ENCODE results near the gene SCYL3. TPM values are rescaled to one million over a fixed set of nuclear protein-coding genes. Genes with fewer than 3 reads are reported as not detected.

SCYL3 gene
- polyA plus RNA-seq, 1 of the 3 experiments (the other 2 are of a cell fraction) = 5.9 TPM

DNA sequence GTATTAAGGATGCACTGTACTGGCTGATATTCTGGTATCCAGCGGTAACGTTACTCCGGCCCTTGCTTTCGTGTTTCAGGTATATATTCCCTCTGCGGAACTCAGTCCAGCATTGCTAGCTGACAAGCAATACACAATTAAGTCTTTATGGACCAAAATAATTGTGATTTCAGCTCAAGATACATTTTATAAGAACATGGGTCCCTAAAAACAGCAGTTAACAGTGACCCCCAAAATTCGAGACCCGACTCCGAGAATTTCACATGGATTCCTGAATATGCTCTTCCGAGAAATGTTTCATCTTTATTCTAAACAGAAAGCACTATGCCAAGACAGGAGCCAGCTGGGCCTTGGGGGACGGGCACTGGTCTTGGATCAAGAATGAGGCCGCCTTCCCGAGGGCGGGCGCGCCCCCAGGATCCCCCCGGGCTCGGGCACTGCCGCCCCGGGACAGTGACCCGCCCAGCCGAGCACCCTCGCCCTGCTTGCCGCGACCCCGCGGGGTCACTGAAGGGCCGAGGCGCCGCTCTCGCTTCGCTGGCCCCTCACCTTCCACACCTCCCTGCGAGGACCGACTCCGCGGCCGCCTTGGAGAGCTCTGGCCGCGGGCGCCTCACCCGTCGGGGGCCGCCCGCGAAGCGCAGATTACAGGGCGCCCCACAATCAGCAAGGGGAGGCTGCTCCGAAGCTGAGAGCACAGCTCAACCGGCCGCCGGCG is 610 bp downstream of the SCYL3 start:
- H3K4me3 ChIP-seq (ENCODE audit: low read depth in 2 of 2, low read length in 1 of 2) = peak overlapping the region; percentile 90 to 95
- H3K27ac ChIP-seq (ENCODE audit: low read depth in 2 of 2, low read length in 1 of 2) = peak overlapping the region; percentile 91 to 96
- no peak for DNase-seq
- peaks cover 6% of the 10 kb centered on the region in 2 experiments for H3K36me3 ChIP-seq (replicated peaks in 1 of 2; ENCODE audit: control insufficient read depth in 1 of 2, insufficient read depth in 2 of 2, low read length in 1 of 2)
- H3K4me2 ChIP-seq = peak overlapping the region; percentile 80
- H3F3A ChIP-seq (replicated peaks; ENCODE audit: insufficient read depth) = peaks cover 5% of the 10 kb centered on the region
- WGBS (ENCODE audit: low lambda C conversion rate) = 5% methylated on average over 11 of the region's 51 CpGs
- peaks cover 15 to 20% of the 10 kb centered on the region in 2 experiments; a peak in 3 of 4 replicates for H3K4me1 ChIP-seq (ENCODE audit: control insufficient read depth in 1 of 2, insufficient read depth in 2 of 2, low read depth in 1 of 2, low read length in 1 of 2)
- H3K27me3 ChIP-seq (ENCODE audit: insufficient read depth) = no peaks in the 10 kb centered on the region
- peak overlapping the region; percentile 55 for H2AFZ ChIP-seq (ENCODE audit: low read depth)
- CTCF ChIA-PET = interaction anchor here (0.6 to 1.3 kb wide), 3 partner anchors 20 to 110 kb away, joined by 3 to 4 read pairs (median 3); no protein-coding TSS in a partner anchor
- POLR2A ChIA-PET = interaction anchor here (0.6 to 1.7 kb wide), 4 partner anchors 15 to 628 kb away, joined by 3 to 15 read pairs (median 6); partner anchors contain the start of genes KIFAP3 and METTL18
- H3K9me2 ChIP-seq = no peaks in the 10 kb centered on the region
- TF ChIP-seq, protein P1, sequence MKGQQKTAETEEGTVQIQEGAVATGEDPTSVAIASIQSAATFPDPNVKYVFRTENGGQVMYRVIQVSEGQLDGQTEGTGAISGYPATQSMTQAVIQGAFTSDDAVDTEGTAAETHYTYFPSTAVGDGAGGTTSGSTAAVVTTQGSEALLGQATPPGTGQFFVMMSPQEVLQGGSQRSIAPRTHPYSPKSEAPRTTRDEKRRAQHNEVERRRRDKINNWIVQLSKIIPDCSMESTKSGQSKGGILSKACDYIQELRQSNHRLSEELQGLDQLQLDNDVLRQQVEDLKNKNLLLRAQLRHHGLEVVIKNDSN (IDR thresholded peaks at IDR 0.05; ENCODE audit: borderline replicate concordance, low read depth) = no peak
- TF ChIP-seq MXI1 (IDR thresholded peaks at IDR 0.05; ENCODE audit: low read depth, low read length) = peak; percentile 5; the same call in 1 of the 2 replicates
- TF ChIP-seq NRF1 (IDR thresholded peaks at IDR 0.05; ENCODE audit: low read depth, low read length) = no peak
- no peak for TF ChIP-seq TCF12 (IDR thresholded peaks at IDR 0.05)
- H3K9ac ChIP-seq = peak overlapping the region; percentile 98
- no peaks in the 10 kb centered on the region for H4K20me1 ChIP-seq (ENCODE audit: insufficient read depth)
- peaks cover 53% of the 10 kb centered on the region for H3K79me2 ChIP-seq (ENCODE audit: insufficient read depth)
- no peaks in the 10 kb centered on the region for H3K9me3 ChIP-seq

DNA sequence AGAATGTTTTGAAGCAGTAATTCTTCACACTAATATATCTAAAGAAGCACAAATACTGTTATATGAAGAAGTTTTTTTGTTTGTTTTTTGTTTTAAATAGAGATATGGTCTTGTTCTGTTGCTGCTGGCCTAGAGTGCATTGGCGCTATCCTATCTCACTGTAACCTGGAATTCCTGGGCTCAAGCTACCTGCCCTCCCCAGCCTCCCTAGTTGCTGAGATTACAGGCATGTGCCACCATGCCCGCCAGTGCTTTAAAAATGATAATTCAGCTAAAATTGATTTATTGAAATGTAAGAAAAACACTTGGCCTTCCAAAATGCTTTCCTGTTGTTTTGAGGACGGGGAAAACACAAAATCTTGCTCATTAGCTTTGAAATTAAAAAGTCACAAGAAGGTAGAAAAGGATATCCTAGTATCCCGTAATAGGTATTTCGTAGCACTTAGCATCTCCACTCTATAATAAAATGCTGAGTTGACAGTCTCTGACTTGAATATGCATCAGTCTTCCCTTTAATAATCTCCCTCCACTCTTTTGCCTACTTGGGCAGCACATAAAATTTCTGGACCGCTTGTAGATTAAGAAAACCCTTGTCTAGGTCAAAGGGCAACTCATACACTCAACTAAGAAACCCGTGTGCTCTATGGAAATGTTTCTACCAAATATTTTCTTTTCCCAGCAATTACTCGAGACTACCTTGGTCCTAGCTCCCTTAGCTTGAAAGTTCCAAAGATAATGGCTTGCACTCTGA is 1.3 kb downstream of the SCYL3 start:
- no peak for DNase-seq
- Histone ChIP-seq H3K4me2 (peak overlapping the region; percentile 80), H3K4me1 (ENCODE audit: control insufficient read depth in 1 of 2, insufficient read depth in 2 of 2, low read depth in 1 of 2, low read length in 1 of 2) (peaks cover 18 to 20% of the 10 kb centered on the region in 2 experiments; a peak in 3 of 4 replicates), H3K9me2 (no peaks in the 10 kb centered on the region), H2AFZ (ENCODE audit: low read depth) (peak overlapping the region; percentile 55; the same call in 1 of the 2 replicates), H4K20me1 (ENCODE audit: insufficient read depth) (no peaks in the 10 kb centered on the region), H3K9ac (peak overlapping the region; percentile 98), H3K79me2 (ENCODE audit: insufficient read depth) (peaks cover 59% of the 10 kb centered on the region), H3K4me3 (ENCODE audit: low read depth in 2 of 2, low read length in 1 of 2) (peak overlapping the region; percentile 90 to 95), H3K9me3 (no peaks in the 10 kb centered on the region), H3F3A (replicated peaks; ENCODE audit: insufficient read depth) (peaks cover 5% of the 10 kb centered on the region), H3K27me3 (ENCODE audit: insufficient read depth) (no peaks in the 10 kb centered on the region), H3K36me3 (replicated peaks in 1 of 2; ENCODE audit: control insufficient read depth in 1 of 2, insufficient read depth in 2 of 2, low read length in 1 of 2) (peaks cover 13 to 14% of the 10 kb centered on the region in 2 experiments), H3K27ac (ENCODE audit: low read depth in 2 of 2, low read length in 1 of 2) (peak overlapping the region; percentile 91 to 96; a peak in 3 of 4 replicates)
- WGBS (ENCODE audit: low lambda C conversion rate) = 65% methylated on average over 8 of the region's 8 CpGs
- ChIA-PET CTCF (interaction anchor here (0.9 to 1.1 kb wide), 2 partner anchors 27 to 59 kb away, joined by 3 read pairs; no protein-coding TSS in a partner anchor), POLR2A (no interaction called here)
- TF ChIP-seq YY1 (IDR thresholded peaks at IDR 0.05; ENCODE audit: low read depth) (no peak), ELF1 (IDR thresholded peaks at IDR 0.05) (no peak), RFX5 (IDR thresholded peaks at IDR 0.05; ENCODE audit: low read length) (no peak), EP300 (IDR thresholded peaks at IDR 0.05; ENCODE audit: borderline replicate concordance in 1 of 2, low read depth in 1 of 2, low read length in 1 of 2) (no peak), SMC3 (IDR thresholded peaks at IDR 0.05; ENCODE audit: low read depth, low read length) (no peak), RXRA (IDR thresholded peaks at IDR 0.05; ENCODE audit: borderline replicate concordance, low read depth) (no peak), FOSL2 (IDR thresholded peaks at IDR 0.05; ENCODE audit: borderline replicate concordance, low read depth) (no peak), FOXJ3 (CRISPR knock-in tag; IDR thresholded peaks at IDR 0.05) (no peak)
- TF ChIP-seq, protein P2, sequence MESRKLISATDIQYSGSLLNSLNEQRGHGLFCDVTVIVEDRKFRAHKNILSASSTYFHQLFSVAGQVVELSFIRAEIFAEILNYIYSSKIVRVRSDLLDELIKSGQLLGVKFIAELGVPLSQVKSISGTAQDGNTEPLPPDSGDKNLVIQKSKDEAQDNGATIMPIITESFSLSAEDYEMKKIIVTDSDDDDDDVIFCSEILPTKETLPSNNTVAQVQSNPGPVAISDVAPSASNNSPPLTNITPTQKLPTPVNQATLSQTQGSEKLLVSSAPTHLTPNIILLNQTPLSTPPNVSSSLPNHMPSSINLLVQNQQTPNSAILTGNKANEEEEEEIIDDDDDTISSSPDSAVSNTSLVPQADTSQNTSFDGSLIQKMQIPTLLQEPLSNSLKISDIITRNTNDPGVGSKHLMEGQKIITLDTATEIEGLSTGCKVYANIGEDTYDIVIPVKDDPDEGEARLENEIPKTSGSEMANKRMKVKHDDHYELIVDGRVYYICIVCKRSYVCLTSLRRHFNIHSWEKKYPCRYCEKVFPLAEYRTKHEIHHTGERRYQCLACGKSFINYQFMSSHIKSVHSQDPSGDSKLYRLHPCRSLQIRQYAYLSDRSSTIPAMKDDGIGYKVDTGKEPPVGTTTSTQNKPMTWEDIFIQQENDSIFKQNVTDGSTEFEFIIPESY (IDR thresholded peaks at IDR 0.05; ENCODE audit: borderline replicate concordance, low read depth) = no peak
- TF ChIP-seq, protein P1 (IDR thresholded peaks at IDR 0.05; ENCODE audit: borderline replicate concordance, low read depth) = no peak
- TF ChIP-seq, protein P3, sequence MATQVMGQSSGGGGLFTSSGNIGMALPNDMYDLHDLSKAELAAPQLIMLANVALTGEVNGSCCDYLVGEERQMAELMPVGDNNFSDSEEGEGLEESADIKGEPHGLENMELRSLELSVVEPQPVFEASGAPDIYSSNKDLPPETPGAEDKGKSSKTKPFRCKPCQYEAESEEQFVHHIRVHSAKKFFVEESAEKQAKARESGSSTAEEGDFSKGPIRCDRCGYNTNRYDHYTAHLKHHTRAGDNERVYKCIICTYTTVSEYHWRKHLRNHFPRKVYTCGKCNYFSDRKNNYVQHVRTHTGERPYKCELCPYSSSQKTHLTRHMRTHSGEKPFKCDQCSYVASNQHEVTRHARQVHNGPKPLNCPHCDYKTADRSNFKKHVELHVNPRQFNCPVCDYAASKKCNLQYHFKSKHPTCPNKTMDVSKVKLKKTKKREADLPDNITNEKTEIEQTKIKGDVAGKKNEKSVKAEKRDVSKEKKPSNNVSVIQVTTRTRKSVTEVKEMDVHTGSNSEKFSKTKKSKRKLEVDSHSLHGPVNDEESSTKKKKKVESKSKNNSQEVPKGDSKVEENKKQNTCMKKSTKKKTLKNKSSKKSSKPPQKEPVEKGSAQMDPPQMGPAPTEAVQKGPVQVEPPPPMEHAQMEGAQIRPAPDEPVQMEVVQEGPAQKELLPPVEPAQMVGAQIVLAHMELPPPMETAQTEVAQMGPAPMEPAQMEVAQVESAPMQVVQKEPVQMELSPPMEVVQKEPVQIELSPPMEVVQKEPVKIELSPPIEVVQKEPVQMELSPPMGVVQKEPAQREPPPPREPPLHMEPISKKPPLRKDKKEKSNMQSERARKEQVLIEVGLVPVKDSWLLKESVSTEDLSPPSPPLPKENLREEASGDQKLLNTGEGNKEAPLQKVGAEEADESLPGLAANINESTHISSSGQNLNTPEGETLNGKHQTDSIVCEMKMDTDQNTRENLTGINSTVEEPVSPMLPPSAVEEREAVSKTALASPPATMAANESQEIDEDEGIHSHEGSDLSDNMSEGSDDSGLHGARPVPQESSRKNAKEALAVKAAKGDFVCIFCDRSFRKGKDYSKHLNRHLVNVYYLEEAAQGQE (IDR thresholded peaks at IDR 0.05; ENCODE audit: low read depth, low read length) = no peak
- TF ChIP-seq, protein P4, sequence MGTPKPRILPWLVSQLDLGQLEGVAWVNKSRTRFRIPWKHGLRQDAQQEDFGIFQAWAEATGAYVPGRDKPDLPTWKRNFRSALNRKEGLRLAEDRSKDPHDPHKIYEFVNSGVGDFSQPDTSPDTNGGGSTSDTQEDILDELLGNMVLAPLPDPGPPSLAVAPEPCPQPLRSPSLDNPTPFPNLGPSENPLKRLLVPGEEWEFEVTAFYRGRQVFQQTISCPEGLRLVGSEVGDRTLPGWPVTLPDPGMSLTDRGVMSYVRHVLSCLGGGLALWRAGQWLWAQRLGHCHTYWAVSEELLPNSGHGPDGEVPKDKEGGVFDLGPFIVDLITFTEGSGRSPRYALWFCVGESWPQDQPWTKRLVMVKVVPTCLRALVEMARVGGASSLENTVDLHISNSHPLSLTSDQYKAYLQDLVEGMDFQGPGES (IDR thresholded peaks at IDR 0.05; ENCODE audit: low read depth, low read length) = no peak

Measured in SK-N-SH (cell line).